HG02981 (cell line): ENCODE measurements around the gene PAM.

Experiments
- ATAC-seq: cut with Tn5 transposase; IDR thresholded peaks from one replicate; pipeline ENCODE4 v1.9.1; 2021; ENCODE audit warnings: mild to moderate bottlenecking, moderate library complexity; ENCODE audit not compliant: unreplicated experiment

Gene PAM

DNA sequence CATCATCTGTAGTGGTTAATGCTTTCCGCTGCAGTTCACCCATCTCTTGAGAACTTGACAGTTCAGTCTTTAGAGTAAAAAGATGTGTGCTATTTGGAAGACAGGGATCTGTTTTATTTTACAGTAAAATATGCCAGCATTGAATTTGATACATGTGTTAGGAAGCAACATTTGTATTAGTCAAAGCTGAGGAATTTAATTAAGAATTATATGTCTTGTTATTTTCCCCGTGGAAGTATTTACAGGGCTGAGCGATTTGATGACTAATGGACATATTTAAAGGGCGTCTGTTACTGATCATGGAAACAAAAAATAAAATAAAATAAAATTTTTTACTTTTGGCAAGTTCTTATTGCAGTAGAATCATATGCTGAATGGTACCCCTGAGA is 101.3 kb downstream of the PAM start:
- no peak for ATAC-seq

DNA sequence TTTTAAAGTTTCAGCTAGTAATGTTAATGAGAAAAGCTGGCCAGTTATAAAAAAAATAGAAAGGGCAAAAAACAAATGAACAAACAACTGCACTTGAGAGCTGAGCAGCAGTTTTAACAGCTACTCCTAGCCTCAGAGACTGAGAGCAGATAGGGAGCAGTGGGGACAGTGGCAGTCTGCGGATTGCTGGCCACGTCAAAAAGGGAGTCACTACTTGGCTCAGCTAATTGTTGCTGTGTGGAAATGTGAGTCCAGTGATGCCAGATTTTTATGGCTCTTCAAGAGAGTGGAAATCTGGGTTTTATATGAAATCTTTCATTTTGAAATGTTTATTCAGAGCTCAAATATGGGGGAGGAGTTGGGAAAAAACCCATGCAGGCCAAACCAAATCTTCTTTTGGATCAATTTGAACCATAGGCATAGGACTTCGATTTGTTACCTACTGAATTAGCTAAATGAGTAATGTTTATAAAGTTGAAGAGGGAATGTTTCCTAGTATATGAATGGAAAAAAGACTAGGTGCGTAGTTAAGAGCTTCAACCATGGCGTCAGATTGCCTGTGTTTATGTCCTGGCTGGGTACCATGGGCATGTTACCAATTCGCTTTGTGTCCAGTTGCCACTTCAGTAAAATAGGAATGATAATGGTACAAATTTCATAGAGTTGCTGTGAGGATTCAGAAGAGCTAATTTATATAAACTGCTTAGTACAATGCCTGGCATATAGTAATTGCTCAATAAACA is 102.1 kb downstream of the PAM start:
- ATAC-seq, result no peak

DNA sequence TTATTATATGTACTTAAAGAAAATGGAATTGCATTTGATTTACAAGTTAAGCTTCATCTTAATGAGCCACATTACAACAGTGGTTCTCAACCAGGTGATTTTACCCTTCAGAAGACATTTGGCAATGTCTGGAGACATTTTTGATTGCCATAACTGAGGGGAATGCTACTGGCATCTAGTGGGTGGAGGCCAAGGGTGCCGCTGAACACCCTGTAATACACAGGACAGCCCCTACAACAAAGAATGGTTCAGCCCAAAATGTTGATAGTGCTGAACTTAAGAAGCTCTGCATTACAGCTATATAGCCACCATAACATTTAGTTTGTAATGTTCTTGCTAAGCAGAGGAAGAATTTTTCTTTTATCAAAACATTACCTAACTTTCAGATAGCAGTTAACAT is 103.1 kb downstream of the PAM start:
- no peak for ATAC-seq

DNA sequence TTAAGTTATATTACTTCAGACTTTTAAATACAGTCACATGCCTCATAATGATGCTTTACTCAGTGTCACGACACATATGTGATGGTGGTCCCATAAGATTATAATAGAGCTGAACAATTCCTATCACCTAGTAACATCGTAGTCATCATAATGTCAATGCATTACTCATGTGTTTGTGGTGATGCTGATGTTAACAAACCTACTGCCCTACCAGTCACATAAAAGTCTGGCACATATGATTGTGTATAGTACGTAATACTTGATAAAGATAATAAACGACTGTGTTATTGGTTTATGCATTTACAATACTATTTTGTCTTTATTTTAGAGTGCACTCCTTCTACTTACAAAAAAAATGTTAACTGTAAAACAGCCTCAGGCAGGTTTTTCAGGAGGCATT is 103.7 kb downstream of the PAM start:
- ATAC-seq, result no peak

DNA sequence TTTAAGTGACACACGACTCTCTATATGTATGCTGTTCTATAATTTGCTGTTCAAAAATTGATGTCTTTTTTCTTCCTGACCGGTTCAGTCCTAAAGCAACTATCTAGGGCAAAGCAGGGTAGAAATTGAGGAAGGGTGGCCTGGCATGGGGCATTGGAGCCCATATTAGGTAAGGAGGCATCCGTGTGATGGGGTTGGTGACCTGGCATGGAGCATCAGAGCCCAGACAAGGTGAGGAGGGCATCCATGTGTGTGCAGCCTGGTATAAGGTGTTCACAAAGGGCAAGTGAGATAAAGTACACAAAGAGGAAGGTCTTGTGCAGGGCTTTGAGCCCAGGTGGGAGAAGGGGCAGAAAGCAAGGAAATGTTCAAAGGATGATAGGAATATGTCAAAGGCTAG is 104.9 kb downstream of the PAM start:
- ATAC-seq, result no peak

DNA sequence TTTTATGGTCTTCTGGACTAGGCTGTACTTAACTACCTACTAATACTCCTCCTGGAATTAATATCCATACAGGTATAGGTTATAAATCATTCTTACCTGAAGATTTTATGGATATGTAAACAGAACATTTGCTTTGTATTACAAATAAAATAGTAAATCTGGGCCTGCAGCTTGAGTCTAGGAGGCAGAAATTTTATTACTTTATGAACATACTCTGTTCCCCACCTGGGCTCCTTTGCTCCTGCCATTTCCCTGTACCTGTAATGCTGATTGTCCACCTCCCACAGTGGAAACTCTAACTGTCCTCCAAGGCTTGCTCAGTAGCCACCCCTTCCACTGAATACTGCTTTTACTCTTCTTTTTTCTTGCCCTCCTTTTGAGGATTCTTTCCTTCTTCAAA is 108.0 kb downstream of the PAM start:
- no peak for ATAC-seq

DNA sequence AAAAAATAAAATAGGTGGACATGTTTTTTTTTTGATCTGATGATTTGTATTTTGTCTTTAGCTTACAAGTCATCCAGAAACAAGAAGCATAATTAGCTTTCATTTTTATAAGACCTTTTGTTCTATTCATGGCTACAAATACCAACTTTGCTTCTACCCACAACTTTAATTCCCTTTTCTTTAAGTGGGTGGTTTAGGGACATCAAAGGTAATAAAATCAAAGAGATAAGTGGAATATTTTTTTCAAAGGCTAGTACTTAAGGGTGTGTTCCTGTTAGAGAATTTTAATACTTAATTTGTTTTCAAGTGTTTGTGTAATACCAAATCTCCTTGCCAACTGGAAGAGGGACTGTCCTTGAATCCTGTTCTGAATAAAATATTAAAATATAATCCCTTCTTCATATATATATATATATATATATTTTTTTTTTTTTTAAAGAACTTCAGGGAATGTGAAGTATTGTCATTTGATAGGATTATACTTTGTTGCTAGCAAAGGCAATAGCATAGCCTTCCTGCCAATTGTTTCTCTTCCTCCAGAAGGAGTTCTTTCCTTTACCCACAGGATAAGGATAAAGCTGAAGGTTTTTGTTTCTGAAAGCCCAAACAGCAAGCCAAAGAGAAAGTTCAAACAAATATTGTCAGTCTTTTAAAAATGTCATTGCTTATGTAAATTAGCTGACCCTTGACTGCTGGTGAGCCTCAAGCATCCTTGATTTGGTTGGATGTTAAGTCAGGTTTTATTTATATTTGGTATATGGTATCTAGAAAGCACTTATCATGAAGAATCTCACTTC is 108.9 kb downstream of the PAM start:
- ATAC-seq, result no peak

DNA sequence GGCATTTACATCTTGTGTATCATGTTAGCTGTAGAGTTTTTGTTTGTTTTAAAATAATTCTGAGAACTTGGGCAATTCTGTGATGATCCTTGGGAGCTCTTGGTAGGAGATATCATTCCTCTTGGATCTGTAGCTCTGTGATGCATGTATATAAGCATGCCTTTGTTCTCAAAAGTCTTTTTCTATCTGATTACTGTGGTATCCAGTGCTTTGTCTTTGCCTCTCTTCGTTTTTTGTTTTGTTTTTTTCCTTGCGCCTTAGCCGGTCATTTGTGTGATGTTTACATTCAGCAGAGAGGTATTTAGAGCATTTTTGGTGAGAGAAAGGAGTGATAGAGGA is 110.0 kb downstream of the PAM start:
- no peak for ATAC-seq

DNA sequence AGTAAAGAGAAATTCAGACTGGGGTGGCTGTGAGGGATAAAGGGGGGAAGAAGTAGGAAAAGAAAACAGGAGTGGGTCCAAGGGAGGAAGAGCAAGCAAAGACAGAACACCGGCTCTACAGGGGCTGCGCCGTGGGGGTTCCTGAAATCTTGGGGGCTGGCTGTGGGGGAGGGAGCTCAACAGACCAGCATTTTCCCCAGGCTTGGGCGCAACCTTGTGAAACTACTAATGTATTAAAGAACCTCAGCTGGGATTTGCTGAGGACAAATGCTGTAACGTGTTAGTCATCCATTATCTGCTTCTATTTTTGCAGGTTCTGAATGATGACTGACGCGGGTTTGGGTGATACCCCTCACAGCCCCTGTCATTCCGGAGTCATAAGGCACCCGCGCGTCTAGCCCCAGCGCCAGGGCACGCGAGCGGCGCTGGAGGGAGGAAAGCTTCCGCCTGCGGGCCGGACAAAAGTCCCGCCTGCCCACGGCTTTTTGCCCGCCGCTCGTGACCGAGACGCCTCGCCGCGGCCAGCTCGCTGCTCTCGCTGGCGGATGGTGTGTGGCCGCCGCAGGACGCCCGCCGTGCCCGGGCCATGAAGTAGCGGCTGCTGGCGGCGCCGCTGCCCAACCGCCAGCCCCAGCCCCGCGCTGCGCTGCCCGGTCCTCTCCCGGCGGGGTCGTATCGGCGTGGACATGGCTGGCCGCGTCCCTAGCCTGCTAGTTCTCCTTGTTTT is 110.6 kb downstream of the PAM start:
- peak; percentile 77 for ATAC-seq

DNA sequence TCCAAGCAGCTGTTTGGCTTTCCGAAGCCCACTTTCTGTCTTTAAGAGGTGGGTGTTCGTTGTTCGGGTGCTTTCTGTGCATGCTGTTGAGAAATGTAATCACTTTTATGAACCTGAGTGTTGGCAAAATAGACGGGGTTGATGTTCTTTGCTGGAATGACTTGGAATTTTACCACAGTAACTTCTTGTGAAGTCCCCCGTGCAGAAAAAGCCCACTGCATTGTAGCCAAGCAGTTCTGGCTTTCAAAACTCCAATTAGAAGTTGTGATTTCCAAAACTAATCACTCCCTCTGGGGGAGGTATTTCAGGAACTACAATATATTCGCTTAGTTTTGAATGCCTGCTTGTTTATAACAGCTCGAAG is 111.1 kb downstream of the PAM start:
- peak; percentile 2 for ATAC-seq

DNA sequence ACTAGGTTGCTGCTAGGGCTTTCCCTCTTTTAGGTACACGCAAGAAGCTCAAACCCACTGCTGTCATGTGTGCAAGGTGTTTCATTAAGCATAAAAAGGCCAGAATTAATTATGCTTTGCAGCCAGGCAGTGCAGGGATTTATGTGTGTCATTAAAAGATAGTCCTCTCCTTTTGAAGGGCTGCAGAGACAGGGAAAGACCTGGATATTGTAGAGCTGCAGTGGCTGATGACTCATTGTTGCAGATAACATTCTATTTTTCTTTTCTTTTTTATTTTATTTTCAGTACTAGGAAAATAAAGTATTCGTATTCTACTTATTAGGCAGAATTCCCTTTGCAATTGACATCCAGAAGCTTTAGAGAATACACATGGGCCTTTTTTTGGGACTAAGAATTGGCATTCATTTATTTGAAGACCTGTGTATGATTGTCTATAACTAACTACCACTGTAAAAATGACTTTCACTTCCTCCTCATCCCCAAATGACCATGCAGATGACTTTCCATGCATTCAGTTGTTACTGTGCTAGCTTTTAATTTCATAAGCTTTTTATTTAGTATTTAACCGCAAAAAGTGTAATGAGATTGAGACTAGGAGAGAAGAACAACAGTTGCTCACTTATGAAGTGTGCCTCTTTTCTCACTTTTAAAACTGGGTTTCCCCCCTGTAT is 113.0 kb downstream of the PAM start:
- ATAC-seq, result no peak

DNA sequence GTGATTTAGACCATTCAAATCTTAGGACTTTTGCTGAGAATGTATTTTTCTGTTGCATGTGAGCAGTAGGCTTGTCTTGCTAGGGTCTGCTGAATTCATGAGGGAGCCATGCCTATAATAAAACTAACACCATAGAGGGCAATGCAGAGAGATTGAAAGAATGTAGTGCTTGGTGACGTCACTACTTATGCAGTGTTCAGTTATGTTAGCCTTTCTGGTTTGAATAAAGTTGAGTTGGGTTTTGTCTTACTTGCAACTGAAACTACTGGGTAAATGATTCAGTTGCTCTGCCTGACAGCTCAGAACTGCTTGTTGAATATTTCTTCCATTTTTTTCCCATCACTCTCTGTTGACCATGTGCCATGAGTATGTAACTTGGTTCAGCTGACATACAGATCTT is 114.1 kb downstream of the PAM start:
- ATAC-seq, result no peak

DNA sequence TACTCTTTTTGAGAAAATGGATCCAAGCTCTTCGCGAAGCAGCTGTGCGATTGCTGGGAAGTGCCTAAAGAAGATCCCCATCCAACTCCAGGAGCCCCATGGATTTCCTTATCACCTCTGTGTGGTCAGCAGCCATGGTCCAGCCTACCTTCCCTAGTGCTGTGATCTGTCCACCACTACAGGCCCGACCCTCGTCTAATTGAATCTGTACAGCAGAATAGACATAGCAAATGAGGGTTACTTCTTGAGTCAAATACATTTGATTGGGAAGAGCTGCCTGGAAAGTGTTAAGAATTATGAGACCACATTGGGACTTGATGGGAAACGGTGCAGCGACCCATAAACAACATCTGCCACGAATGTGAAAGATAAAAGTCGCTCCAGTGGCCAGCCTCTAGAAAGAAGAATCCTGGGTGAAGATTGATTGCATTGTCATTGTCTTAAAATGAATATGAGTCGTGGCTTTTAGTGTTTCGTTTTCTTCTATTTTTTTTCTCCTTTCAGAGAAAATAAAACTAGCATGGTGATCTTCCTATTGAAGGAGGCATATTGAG is 118.4 kb downstream of the PAM start:
- ATAC-seq, result no peak

DNA sequence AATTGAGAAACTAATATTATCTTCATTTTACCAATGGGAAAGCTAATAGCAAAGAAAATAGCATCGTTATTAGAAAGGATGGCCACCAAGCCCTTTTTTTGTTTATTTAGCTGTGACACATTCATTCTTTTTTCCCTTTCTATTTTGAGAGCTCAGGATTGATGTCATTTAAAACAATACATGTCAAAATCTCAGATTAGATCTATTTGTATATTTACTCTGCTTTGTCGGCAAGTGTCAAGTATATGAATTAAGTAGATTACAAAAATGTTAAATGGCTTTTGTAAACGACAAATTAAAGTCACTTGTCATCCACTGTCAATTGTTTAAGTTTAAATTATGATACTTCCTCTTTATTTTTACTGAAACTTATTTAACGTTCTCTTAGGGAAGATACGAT is 118.9 kb downstream of the PAM start:
- no peak for ATAC-seq

DNA sequence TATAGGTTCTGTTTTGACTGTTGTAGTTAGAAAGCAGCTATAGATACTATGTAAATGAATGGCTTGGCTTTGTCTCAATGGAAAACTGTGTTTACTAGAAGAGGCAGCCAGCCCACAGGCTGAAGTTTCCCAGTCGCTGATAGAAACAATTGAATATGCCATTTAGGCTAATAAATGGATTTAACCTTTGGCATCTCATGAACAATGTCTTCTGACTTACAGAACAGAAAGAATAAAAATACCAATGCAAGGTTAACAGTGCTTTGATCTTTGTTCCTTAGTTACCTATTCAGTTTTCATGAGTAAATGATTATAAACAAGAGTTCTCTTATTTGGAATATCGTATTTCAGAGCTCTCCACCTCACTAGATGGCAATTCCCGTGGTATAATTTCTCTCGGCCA is 120.6 kb downstream of the PAM start:
- no peak for ATAC-seq

DNA sequence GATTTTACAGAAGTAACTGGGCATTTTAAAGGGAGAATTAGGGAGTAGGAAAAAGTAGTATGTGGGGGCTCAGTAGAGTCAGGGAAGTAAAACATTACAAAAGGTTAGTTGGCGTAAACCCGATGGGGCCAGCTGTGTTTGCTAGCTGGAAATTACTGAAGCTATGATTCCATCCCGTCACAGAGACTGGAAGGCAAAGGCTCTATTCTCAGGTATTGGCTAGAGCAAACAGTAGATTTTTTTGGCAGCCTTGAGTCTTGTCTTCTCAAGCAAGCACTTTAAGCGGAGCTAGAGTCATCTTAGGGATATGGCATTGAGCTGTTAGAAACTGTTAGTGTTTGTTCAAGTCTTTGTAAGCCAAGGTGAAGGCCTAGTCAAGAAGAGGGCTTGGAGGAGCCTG is 121.5 kb downstream of the PAM start:
- no peak for ATAC-seq

DNA sequence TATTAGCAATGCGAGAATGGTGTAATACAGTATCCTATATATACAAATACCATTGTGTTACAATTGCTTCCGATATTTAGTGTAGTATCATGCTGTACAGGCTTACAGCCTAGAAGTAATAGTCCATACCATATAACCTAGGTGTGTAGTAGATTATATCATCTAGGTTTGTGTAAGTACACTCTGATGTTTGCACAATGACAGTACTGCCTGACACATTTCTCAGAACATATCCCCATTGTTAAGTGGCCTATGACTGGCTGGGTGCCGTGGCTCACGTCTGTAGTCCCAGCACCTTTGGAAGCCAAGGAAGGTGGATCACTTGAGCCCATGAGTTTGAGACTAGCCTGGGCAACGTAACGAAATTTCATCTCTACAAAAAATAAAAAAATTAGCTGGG is 124.6 kb downstream of the PAM start:
- ATAC-seq, result no peak

DNA sequence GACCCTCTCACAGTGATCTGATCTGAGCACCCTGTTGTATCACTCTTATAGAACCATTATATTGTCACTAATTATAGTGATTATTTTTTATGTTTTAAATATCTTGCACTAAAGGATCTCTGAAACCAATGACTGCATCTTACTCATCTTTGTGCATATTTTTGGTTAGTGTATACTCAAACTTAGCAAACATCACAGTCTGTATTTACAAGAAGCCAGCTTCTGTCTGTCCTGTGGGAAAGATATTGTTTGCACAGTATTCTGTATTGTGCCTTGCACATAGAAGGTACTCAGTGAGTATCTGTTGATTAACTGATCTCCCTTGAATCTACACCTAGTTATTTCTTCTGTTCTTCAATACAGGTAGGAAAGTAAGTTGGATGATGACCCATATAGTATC is 131.5 kb downstream of the PAM start:
- ATAC-seq, result no peak

DNA sequence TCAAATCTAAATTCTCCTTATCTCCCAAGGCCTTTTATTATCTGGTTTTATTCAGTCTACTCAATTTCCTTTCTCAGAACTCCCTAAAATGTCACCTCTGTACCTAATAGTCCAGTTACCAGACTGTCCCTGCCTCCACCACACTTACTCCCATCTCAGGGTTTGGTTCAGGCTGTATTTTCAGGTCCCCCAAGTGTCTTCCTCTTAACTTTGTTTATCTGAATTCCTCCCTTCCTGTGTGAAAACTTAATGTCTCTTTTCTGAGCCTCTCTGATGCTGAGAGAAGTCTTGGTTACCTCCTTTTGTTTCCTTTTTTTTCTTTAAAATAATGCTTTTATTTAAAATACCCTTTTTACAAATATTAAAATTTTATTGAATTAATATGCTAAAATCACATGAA is 133.4 kb downstream of the PAM start:
- ATAC-seq, result no peak

DNA sequence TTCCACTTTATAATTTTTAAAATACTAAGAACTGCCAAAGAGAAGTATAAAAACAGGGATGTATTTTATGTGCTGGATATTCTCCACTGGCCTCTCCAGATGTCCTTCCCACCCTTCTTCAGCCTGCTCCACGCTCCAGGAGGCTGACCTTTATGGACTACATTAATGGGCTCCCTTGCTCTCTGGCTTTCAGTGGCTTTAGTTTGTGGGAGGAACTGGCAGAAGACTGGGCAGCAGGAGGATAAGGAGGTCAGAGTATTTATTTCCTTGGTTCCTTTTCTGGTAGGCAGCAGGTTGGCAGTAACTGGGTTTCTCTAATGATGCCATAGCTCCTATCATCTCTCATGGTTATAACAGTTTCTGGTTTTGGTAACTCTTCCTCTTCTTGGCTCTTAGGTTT is 133.9 kb downstream of the PAM start:
- no peak for ATAC-seq

DNA sequence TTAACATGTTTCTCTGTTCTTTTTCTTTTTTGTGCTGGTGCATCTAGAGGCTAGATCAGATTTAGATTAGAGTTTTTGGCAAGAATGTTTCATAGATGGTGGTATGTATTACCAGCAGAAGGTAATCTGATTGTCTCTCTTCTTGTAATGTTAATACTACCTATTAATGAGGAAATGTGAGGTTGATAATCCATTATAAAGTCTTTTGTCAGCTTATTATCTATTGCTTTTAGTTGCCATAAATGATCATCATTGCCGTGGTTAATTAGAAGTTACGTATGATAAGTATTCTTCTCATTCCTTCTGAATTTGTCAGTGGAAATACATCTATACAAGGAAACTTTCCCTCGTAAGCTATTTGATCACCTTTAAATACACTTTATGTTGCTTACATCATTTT is 135.0 kb downstream of the PAM start:
- ATAC-seq, result no peak
